Hypothalamus (tissue), 51 donors: Measurements from ENCODE around the gene LOXL3.

ENCODE experiments used
- DNase-seq, 51 donors: peaks; one replicate each; lab custom pipeline; 2025; lab: John Stamatoyannopoulos, UW

Gene LOXL3

GRCh38 chr2:74529357-74530238 is 24.1 kb downstream of the LOXL3 start, which contains the start of the genes AUP1 and HTRA2:
AUP1 (minus strand) TSS chr2:74529706; CDS start chr2:74529629, 77 bp downstream.
HTRA2 (plus strand) TSS chr2:74529933; CDS start chr2:74530007, 74 bp downstream.
- peak; percentile 73 to 99 (median 98) for DNase-seq

DNA sequence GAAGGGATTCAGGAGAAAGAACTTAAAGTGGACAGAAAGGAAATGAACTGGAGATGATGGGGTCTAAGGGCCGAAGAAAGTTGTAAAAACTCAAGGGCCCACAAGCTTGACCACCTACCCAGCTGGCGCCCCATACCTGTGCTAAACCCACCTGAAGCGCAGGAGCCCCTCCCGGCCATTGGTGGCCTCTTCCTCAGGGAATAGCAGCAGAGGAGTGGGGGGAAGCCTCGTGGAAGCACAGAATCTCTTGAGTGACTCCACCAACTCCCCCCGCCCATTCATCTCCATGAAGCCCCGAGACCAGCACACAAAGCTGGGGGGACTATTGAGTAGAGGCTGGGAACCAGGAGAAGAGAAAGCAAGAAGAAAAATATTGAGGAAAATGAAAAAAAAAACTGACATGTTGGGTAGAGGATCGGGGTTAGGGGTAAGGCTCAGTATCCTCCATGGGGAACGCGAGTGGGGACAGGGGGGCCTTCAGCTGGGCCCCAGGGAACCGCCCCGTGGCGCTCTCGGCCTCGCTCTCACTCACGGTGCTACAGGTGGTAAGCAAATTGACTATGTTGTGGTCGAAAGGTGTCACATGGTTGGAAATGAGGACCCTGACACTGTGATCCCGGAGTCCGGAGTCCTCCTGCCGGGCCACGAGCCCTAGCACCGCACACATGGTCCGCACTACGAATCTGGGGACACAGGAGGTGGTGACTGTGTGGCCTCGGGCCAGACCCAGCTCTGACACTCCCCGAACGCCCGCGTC is 25.0 kb downstream of the LOXL3 start:
- peak in 1 of 51 donors; percentile 65 for DNase-seq

- no peak for DNase-seq
Measured at GRCh38 chr2:74527741-74528140, 26.0 kb downstream of the LOXL3 start.

DNA sequence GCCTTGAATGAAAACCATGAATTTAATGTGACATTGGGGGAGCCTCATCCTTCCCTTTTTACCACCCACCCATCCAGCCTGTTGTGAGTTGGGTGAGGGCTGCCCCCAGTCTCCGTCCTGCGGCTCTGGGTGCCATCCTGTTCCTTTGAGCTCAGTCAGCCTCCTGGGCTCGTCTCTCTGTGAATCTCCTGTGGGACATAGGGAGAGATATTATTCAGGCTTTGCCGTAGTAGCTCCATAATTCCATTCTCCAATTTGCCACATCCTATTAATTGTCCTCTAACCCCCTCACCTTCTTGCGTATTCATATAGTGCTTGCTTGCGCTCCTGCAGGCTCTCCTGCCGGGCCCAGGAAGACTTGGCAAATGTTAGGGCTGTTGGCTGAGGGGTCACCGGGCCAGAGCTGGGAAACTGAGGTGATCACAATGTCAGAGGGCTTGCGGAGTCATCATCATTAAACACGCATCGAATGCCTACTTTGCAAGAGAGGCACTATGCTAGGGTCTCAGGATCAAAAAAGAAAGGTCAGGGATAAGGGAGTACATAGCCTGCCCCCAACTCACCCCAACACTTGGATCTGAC is 27.0 kb downstream of the LOXL3 start:
- DNase-seq: no peak

DNA sequence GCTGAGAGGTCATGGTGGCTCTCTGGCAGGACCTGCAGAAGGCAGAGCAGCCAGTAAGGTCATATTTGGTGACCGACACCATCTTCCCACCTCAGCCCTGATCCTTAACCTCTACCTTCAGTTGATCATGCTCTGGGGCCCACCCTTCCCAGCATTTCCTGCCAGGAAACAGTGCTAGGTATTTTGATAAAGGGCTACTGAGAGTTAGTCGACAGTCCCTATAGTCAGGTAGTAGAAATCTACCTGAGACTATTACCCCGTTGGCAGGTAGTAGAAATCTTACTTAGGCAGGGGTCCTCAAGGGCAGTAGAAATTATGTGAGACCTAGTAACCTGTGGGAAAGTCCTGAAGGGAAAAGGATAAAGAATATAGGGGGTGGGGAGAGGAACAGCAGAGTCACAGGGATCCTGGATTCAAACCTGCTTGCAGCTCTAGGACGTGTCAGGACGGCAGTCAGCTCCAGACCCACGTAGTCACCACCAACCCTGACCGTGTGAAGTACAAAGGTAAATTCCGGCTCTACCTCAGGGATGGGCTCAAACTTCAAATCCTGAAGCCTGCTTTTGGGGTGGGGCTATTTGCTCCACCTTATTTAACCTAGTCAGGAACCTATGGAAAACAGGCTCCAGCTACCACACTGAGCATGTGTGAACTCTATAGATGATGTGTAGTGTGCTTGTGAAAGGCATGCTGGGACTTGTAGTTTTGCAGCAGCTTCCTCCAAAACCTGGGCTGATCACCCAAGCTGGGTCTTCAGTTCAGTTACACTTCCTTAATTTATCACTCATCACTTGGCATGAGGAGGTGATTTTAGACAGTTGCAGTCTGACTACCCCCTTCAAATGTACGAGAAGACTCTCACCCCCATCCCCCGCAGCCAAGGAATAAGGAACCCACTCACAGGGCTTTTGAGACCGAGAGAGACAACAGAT is 27.8 kb downstream of the LOXL3 start, which contains the start of gene DQX1:
DQX1 (minus strand) TSS at position 515 of the 932 bp plus-strand sequence; CDS start at position 13, 502 bp downstream.
- DNase-seq: no peak

DNA sequence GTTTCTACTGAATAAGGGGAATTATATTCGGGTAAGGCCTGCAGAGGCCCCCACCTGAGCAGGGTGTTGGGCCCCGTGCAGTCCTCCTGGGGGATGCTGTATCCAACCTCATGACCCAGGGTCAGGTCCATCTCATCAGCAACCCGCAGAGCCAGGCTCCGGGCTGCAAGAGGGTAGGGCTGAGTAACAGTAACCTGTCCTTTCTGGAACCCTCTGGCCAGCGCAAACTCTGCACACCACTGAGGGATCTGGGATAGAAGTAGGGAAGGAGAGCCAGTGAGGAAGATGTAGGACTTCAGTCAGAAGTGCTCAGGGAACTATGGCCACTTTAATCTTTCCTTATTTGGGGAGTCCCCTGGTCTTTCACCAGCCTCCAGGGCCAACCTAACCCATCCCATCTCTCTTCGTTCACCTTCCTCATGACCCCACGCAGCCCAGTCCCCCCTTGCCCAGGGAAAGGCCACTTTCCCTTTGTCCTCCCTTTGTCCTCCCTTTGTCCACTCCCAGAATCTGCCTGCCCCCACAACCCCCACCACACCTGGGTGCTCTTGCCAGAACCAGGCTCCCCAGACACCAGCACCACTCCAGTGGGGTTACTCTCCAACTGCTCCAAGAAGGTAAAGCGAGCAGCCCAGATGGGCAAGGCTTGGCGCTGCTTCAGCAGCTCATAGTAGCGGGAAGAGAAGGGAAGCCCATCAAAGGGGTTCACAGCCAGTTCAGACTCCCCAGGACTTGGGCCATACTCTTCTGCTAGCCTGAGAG is 28.6 kb downstream of the LOXL3 start:
- no peak for DNase-seq

DNA sequence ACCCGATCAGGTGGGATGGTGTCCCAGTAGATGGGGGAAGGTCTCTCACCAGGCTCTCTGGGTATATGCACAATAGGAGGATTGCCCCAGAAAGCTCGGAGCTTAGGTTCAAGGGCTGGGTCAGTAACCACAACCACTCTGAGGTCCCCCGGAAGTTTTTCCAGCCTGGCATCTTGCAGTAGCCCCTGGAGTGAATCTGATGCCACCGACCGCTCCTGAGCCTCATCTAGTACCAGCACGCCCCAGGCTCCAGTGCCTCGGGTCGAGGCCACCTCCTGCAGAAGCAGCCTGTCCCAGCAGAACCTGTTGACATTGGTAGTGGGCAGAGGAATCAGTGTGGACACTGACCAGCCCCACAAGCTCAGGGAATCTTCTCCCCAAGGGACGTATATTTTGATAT is 29.7 kb downstream of the LOXL3 start:
- DNase-seq: no peak

- DNase-seq: no peak
Measured at GRCh38 chr2:74522516-74522915, 31.2 kb downstream of the LOXL3 start.

GRCh38 chr2:74516650-74517049 is 37.1 kb downstream of the LOXL3 start:
- no peak for DNase-seq

- DNase-seq: peak in 19 of 51 donors; percentile 2 to 57 (median 14)
Measured at GRCh38 chr2:74515981-74516633, 37.6 kb downstream of the LOXL3 start.

- DNase-seq: no peak
Measured at GRCh38 chr2:74515271-74515980, 38.3 kb downstream of the LOXL3 start.

- DNase-seq: no peak
Measured at GRCh38 chr2:74514368-74515270, 39.1 kb downstream of the LOXL3 start, which contains the start of gene TLX2. TLX2 (plus strand) TSS chr2:74514450; CDS start chr2:74514807, 357 bp downstream.

GRCh38 chr2:74513605-74514367 is 40.0 kb downstream of the LOXL3 start:
- DNase-seq: no peak

- no peak for DNase-seq
Measured at GRCh38 chr2:74512744-74513604, 40.8 kb downstream of the LOXL3 start.
